Mesothelial cell of epicardium (in vitro differentiated cells): ENCODE measurements around the gene CALML4. TPM values are rescaled to one million over a fixed set of nuclear protein-coding genes. Genes with fewer than 3 reads are reported as not detected.
"Not testable (repeated sequence)": the region's sequence is repeated elsewhere in the genome, so short reads cannot be mapped to it uniquely, and the experiment has no call there.

Experiments used
- DNase-seq, 2 experiments: peaks; one replicate each; pipeline ENCODE4 v3.0.0; 2021; ENCODE audit warnings: low spot score in 2 of 2; ENCODE audit not compliant: unreplicated experiment in 2 of 2
- H3K27ac Mint-ChIP-seq: 2 replicates; pipeline ENCODE4 v1.8.0; 2021; ENCODE audit warnings: mixed read lengths
- H3K27me3 Mint-ChIP-seq: 2 replicates; pipeline ENCODE4 v1.8.0; 2021; ENCODE audit warnings: low read depth, mixed read lengths
- H3K36me3 Mint-ChIP-seq: 2 replicates; pipeline ENCODE4 v1.8.0; 2021; ENCODE audit warnings: mixed read lengths
- H3K4me1 Mint-ChIP-seq: 2 replicates; pipeline ENCODE4 v1.8.0; 2021; ENCODE audit warnings: mixed read lengths
- H3K4me3 Mint-ChIP-seq: 2 replicates; pipeline ENCODE4 v1.8.0; 2021; ENCODE audit warnings: mild to moderate bottlenecking, moderate library complexity, mixed read lengths
- H3K9me3 Mint-ChIP-seq: 2 replicates; pipeline ENCODE4 v1.8.0; 2021; ENCODE audit warnings: mixed read lengths
- CTCF ChIP-seq: fragments of 200-600 bp; sonication (generic); IDR thresholded peaks from one replicate; pipeline ENCODE4 v1.5.0; 2021; ENCODE audit warnings: antibody characterized with exemption; ENCODE audit not compliant: unreplicated experiment
- total RNA-seq: library from RNA; stranded (reverse); gene quantifications from 3 replicates; pipeline ENCODE4 v1.2.1, GENCODE V29; 2021

The CALML4 gene
- total RNA-seq, 1 donor from 2014 or later = 8.4 TPM

- Mint-ChIP-seq H3K4me1 (no peaks in the 10 kb centered on the region), H3K4me3 (no peak overlapping the region), H3K36me3 (peaks cover 29% of the 10 kb centered on the region), H3K27me3 (no peaks in the 10 kb centered on the region), H3K27ac (no peak overlapping the region), H3K9me3 (no peaks in the 10 kb centered on the region)
- no peak for DNase-seq
- TF ChIP-seq CTCF = no peak
Measured at GRCh38 chr15:68173119-68173518, 32.0 kb downstream of the CALML4 start.

- not testable (repeated sequence) for H3K4me3 Mint-ChIP-seq, H3K9me3 Mint-ChIP-seq, H3K27me3 Mint-ChIP-seq, DNase-seq, H3K4me1 Mint-ChIP-seq
- peak overlapping the region; percentile 12 for H3K27ac Mint-ChIP-seq
- H3K36me3 Mint-ChIP-seq = peaks cover 24% of the 10 kb centered on the region
Measured at GRCh38 chr15:68172037-68172436, 33.1 kb downstream of the CALML4 start.

- H3K4me3 Mint-ChIP-seq = no peak overlapping the region
- no peaks in the 10 kb centered on the region for H3K4me1 Mint-ChIP-seq
- H3K36me3 Mint-ChIP-seq = peaks cover 25% of the 10 kb centered on the region
- TF ChIP-seq CTCF = no peak
- no peak overlapping the region for H3K27ac Mint-ChIP-seq
- peaks cover 3% of the 10 kb centered on the region for H3K9me3 Mint-ChIP-seq
- H3K27me3 Mint-ChIP-seq = no peaks in the 10 kb centered on the region
- DNase-seq = no peak
Measured at GRCh38 chr15:68166847-68167246, 38.3 kb downstream of the CALML4 start.

GRCh38 chr15:68163191-68163590 lies 41.9 kb downstream of the CALML4 start:
- no peak overlapping the region for H3K4me3 Mint-ChIP-seq
- DNase-seq = no peak
- peaks cover 17% of the 10 kb centered on the region for H3K9me3 Mint-ChIP-seq
- no peaks in the 10 kb centered on the region for H3K27me3 Mint-ChIP-seq
- no peaks in the 10 kb centered on the region for H3K4me1 Mint-ChIP-seq
- TF ChIP-seq CTCF = no peak
- peaks cover 40% of the 10 kb centered on the region for H3K36me3 Mint-ChIP-seq
- H3K27ac Mint-ChIP-seq = no peak overlapping the region

- Mint-ChIP-seq H3K4me1 (peaks cover 9% of the 10 kb centered on the region), H3K9me3 (peaks cover 17% of the 10 kb centered on the region), H3K27ac (no peak overlapping the region), H3K27me3 (no peaks in the 10 kb centered on the region), H3K36me3 (peaks cover 30% of the 10 kb centered on the region), H3K4me3 (no peak overlapping the region)
- no peak for TF ChIP-seq CTCF
- no peak for DNase-seq
Measured at GRCh38 chr15:68158046-68158628, 47.0 kb downstream of the CALML4 start.

- no peak overlapping the region for H3K27ac Mint-ChIP-seq
- no peak overlapping the region for H3K4me3 Mint-ChIP-seq
- no peaks in the 10 kb centered on the region for H3K27me3 Mint-ChIP-seq
- no peak for TF ChIP-seq CTCF
- peaks cover 14% of the 10 kb centered on the region for H3K9me3 Mint-ChIP-seq
- H3K4me1 Mint-ChIP-seq = peaks cover 15% of the 10 kb centered on the region
- H3K36me3 Mint-ChIP-seq = peaks cover 27% of the 10 kb centered on the region
- DNase-seq = no peak
Measured at GRCh38 chr15:68157074-68157473, 48.1 kb downstream of the CALML4 start.
